Transverse colon (tissue), 4 donors: Measurements from ENCODE around the gene RPL11.
A peak's percentile ranks its signal among the peaks of the same experiment; 100 is the strongest.

ENCODE experiments used
- POLR2AphosphoS5 ChIP-seq, 3 donors: sonication (generic); formaldehyde crosslinking; IDR thresholded peaks; one replicate each; pipeline ENCODE4 v1.6.1; 2016; ENCODE audit warnings: antibody characterized with exemption in 3 of 3
- TF ChIP-seq, protein P1 (sequence below), 5 experiments: fragments of 200-600 bp in 3 of 5; fragments of 450-650 bp in 2 of 5; sonication (generic) in 3 of 5; IDR thresholded peaks; 1 replicate in 2 of 5; 2 replicates in 3 of 5; pipeline ENCODE4 v1.5.1; 2016 to 2017; ENCODE audit warnings: antibody characterized with exemption in 5 of 5, inconsistent platforms in 3 of 5, mild to moderate bottlenecking in 2 of 5, moderate library complexity in 1 of 5

DNA sequence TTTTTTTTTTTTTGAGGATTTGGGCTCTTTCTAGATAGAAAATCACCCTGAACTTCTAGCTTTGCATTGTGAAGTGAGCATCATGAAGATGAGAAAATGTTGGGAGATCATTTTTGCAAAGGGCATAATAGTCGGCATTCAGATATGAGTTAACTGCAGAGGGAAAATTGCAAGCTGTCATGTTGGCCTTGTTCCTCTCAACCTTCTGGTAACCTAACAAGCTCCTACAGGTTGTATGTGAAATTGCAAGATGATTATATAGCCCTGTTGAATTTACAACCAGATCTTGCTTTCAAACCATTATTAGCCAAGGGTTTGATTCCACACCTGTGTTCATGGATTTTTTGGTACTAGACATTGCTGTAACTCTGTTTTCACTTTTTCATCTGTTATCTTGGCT lies 53.9 kb downstream of the RPL11 start:
- TF ChIP-seq, protein P1, sequence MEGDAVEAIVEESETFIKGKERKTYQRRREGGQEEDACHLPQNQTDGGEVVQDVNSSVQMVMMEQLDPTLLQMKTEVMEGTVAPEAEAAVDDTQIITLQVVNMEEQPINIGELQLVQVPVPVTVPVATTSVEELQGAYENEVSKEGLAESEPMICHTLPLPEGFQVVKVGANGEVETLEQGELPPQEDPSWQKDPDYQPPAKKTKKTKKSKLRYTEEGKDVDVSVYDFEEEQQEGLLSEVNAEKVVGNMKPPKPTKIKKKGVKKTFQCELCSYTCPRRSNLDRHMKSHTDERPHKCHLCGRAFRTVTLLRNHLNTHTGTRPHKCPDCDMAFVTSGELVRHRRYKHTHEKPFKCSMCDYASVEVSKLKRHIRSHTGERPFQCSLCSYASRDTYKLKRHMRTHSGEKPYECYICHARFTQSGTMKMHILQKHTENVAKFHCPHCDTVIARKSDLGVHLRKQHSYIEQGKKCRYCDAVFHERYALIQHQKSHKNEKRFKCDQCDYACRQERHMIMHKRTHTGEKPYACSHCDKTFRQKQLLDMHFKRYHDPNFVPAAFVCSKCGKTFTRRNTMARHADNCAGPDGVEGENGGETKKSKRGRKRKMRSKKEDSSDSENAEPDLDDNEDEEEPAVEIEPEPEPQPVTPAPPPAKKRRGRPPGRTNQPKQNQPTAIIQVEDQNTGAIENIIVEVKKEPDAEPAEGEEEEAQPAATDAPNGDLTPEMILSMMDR (IDR thresholded peaks at IDR 0.05) = peak in 4 of 5 experiments; percentile 38 to 54 (median 47)
- TF ChIP-seq POLR2AphosphoS5 (IDR thresholded peaks at IDR 0.05) = no peak
